GM12878 (cell line): ENCODE measurements around the gene CORO1A. TPM values are rescaled to one million over a fixed set of nuclear protein-coding genes. Genes with fewer than 3 reads are reported as not detected.
"Not testable (repeated sequence)": the region's sequence is repeated elsewhere in the genome, so short reads cannot be mapped to it uniquely, and the experiment has no call there.

Experiments
- ATAC-seq: fragments of 200-7000 bp; cut with Tn5 transposase; 3 replicates; pipeline ENCODE4 v1.9.1; 2020; ENCODE audit warnings: mild to moderate bottlenecking, moderate library complexity
- BruUV-seq: library from RNA; stranded (reverse); fragments of 400-500 nt; replicated peaks from 2 replicates; lab custom pipeline; 2021; lab: Mats Ljungman, UMichigan
- CTCF ChIA-PET: fragments of 300-600 bp; sonication (Branson Sonifier 250); formaldehyde crosslinking; extraction: SDS; loops from one replicate; lab custom pipeline; 2021; ENCODE audit warnings: inconsistent platforms; lab: Yijun Ruan, JAX
- POLR2A ChIA-PET: fragments of 350-600 bp; formaldehyde crosslinking; extraction: SDS; loops from one replicate; lab custom pipeline; 2021; ENCODE audit warnings: inconsistent platforms; lab: Charles Lee
- RAD21 ChIA-PET: fragments of 300-600 bp; sonication (Branson Sonifier 250); formaldehyde crosslinking; loops from one replicate; lab custom pipeline; 2023; ENCODE audit warnings: antibody characterized with exemption; ENCODE audit not compliant: unreplicated experiment; lab: Charles Lee
- SMC1A ChIA-PET: fragments of 300-600 bp; sonication (Branson Sonifier 250); formaldehyde crosslinking; loops from one replicate; lab custom pipeline; 2023; ENCODE audit not compliant: unreplicated experiment, uncharacterized antibody; lab: Charles Lee
- DNase-seq: peaks from one replicate; pipeline ENCODE4 v3.0.0-alpha.2; 2011; ENCODE audit warnings: low read depth, low spot score
- FAIRE-seq: peaks from 3 replicates; lab custom pipeline; 2011; peaks lifted over from hg19 to GRCh38; lab: Jason Lieb, UNC
- H2AFZ ChIP-seq: 2 replicates; pipeline ENCODE4 v1.6.0; 2011; ENCODE audit warnings: low read depth, low read length, control low read depth; ENCODE audit not compliant: control insufficient read depth
- H3K27ac ChIP-seq: 2 replicates; pipeline ENCODE4 v1.5.1; 2011; ENCODE audit warnings: control low read depth; ENCODE audit not compliant: control insufficient read depth, insufficient read depth
- H3K27me3 ChIP-seq, 2 experiments: replicated peaks in 1 of 2; 2 replicates each; pipeline versions ENCODE4 v1.6.0 to v1.6.1; 2011; ENCODE audit warnings: low read length in 1 of 2; ENCODE audit not compliant: control insufficient read depth in 2 of 2, insufficient read depth in 2 of 2
- H3K36me3 ChIP-seq, 2 experiments: 2 replicates each; pipeline ENCODE4 v1.5.1; 2011; ENCODE audit warnings: low read length in 1 of 2; ENCODE audit not compliant: control insufficient read depth in 2 of 2, insufficient read depth in 2 of 2
- H3K4me1 ChIP-seq: 2 replicates; pipeline ENCODE4 v1.6.1; 2011; ENCODE audit warnings: mild to moderate bottlenecking, low read length, moderate library complexity, mixed read lengths; ENCODE audit not compliant: control insufficient read depth, insufficient read depth
- H3K4me2 ChIP-seq: 2 replicates; pipeline ENCODE4 v1.6.0; 2011; ENCODE audit warnings: control low read depth; ENCODE audit not compliant: control insufficient read depth, insufficient read depth
- H3K4me3 ChIP-seq: fragments of 200-600 bp; sonication (generic); 2 replicates; pipeline ENCODE4 v1.5.1; 2016
- H3K79me2 ChIP-seq: 2 replicates; pipeline ENCODE4 v1.6.0; 2011; ENCODE audit warnings: low read length; ENCODE audit not compliant: control insufficient read depth, insufficient read depth
- H3K9ac ChIP-seq: 2 replicates; pipeline ENCODE4 v1.8.0; 2011; ENCODE audit warnings: low read length, control low read depth, mixed read lengths; ENCODE audit not compliant: control insufficient read depth, insufficient read depth
- H3K9me3 ChIP-seq: replicated peaks from 3 replicates; pipeline ENCODE4 v1.5.1; 2011; ENCODE audit warnings: mild to moderate bottlenecking, low read length; ENCODE audit not compliant: control insufficient read depth, insufficient read depth
- H4K20me1 ChIP-seq: 2 replicates; pipeline ENCODE4 v1.6.0; 2011; ENCODE audit not compliant: control insufficient read depth, insufficient read depth
- CBX3 ChIP-seq: fragments of 200-600 bp; sonication (generic); IDR thresholded peaks from 2 replicates; pipeline ENCODE4 v1.6.1; 2016; ENCODE audit warnings: low read depth, borderline replicate concordance
- CREB1 ChIP-seq: IDR thresholded peaks from 2 replicates; pipeline ENCODE4 v1.6.1; 2012; ENCODE audit warnings: low read depth, mild to moderate bottlenecking, inconsistent platforms
- EED ChIP-seq: sonication (generic); IDR thresholded peaks from 2 replicates; pipeline ENCODE4 v1.6.1; 2016; ENCODE audit warnings: antibody characterized with exemption, low read depth
- EGR1 ChIP-seq, 2 experiments: IDR thresholded peaks; 1 replicate in 1 of 2; 2 replicates in 1 of 2; pipeline ENCODE4 v1.6.1; 2011 to 2012; ENCODE audit warnings: low read depth in 2 of 2, low read length in 2 of 2, borderline replicate concordance in 1 of 2, mild to moderate bottlenecking in 1 of 2, moderate library complexity in 1 of 2
- FOS ChIP-seq: IDR thresholded peaks from 3 replicates; pipeline ENCODE4 v1.6.1; 2011; ENCODE audit warnings: borderline replicate concordance; ENCODE audit not compliant: insufficient read length; ENCODE audit errors: extremely low read depth
- HDAC2 ChIP-seq: fragments of 200-600 bp; sonication (generic); IDR thresholded peaks from 2 replicates; pipeline ENCODE4 v1.6.1; 2017
- LARP7 ChIP-seq: fragments of 450-650 bp; IDR thresholded peaks from 2 replicates; pipeline ENCODE4 v1.6.1; 2017; ENCODE audit warnings: mild to moderate bottlenecking
- PAX5 ChIP-seq: IDR thresholded peaks from 2 replicates; pipeline ENCODE4 v1.6.1; 2011; ENCODE audit warnings: low read depth, low read length, borderline replicate concordance
- POLR2A ChIP-seq: IDR thresholded peaks from 2 replicates; pipeline ENCODE4 v1.6.1; 2011; ENCODE audit warnings: low read depth, mild to moderate bottlenecking, low read length
- POLR2AphosphoS5 ChIP-seq: IDR thresholded peaks from 2 replicates; pipeline ENCODE4 v1.6.1; 2011; ENCODE audit warnings: mild to moderate bottlenecking, low read length, inconsistent platforms
- POU2F2 ChIP-seq: IDR thresholded peaks from 3 replicates; pipeline ENCODE4 v1.6.1; 2011; ENCODE audit warnings: low read depth, mild to moderate bottlenecking, low read length, borderline replicate concordance
- SREBF2 ChIP-seq: IDR thresholded peaks from 2 replicates; pipeline ENCODE4 v1.6.1; 2012; ENCODE audit warnings: mild to moderate bottlenecking, low read length
- TCF12 ChIP-seq: IDR thresholded peaks from 2 replicates; pipeline ENCODE4 v1.6.1; 2011; ENCODE audit warnings: low read depth, mild to moderate bottlenecking, low read length
- YBX1 ChIP-seq: fragments of 450-650 bp; IDR thresholded peaks from 2 replicates; pipeline ENCODE4 v1.6.1; 2016; ENCODE audit warnings: antibody characterized with exemption
- WGBS: methylation state at CpG from one replicate; pipeline ENCODE4 v1.1.6; 2016; ENCODE audit warnings: low lambda C conversion rate; ENCODE audit not compliant: insufficient replicate concordance, insufficient coverage; ENCODE audit errors: missing lambda C conversion rate; 5-methylcytosine and 5-hydroxymethylcytosine counted together
- in situ Hi-C: fragments of 300-500 bp; cut with MboI; formaldehyde crosslinking; loops from 9 replicates; pipeline ENCODE4 v1.14.3; 2018; ENCODE audit warnings: mixed read lengths
- intact Hi-C: fragments of 100-400 bp; cut with micrococcal nuclease; formaldehyde crosslinking; loops from one replicate; pipeline ENCODE4 v1.14.2; 2022; ENCODE audit not compliant: unreplicated experiment
- polyA plus RNA-seq, 11 experiments: library from polyadenylated mRNA; depleted of rRNA in 4 of 11; unstranded in 6 of 11; stranded (reverse) in 5 of 11; fragments of >200 nt; fragmentation: Nextera tagmentation in 4 of 11; fragmentation: Illumina TruSeq in 1 of 11; extraction: Ambion mirVana in 4 of 11; extraction: Trizol in 1 of 11; gene quantifications; 1 replicate in 1 of 11; 2 replicates in 10 of 11; pipeline versions ENCODE4 v1.2.1 to v1.2.3, GENCODE V29; 2011 to 2016; ENCODE audit warnings: inconsistent platforms in 2 of 11, missing spikeins in 2 of 11, low read depth in 1 of 11
- total RNA-seq, 4 experiments: library from RNA; depleted of rRNA in 3 of 4; stranded (reverse); fragments of >200 nt in 3 of 4; fragmentation: Illumina TruSeq in 1 of 4; extraction: Trizol in 1 of 4; gene quantifications; 2 replicates each; pipeline versions ENCODE4 v1.2.1 to v1.2.3, GENCODE V29; 2013 to 2021

CORO1A gene
- total and polyA plus RNA-seq, 10 of the 15 experiments (the other 5 are each of a cell fraction or from before 2014, with no cell fraction given) = 16.3 to 1,464 (median 714) TPM

DNA sequence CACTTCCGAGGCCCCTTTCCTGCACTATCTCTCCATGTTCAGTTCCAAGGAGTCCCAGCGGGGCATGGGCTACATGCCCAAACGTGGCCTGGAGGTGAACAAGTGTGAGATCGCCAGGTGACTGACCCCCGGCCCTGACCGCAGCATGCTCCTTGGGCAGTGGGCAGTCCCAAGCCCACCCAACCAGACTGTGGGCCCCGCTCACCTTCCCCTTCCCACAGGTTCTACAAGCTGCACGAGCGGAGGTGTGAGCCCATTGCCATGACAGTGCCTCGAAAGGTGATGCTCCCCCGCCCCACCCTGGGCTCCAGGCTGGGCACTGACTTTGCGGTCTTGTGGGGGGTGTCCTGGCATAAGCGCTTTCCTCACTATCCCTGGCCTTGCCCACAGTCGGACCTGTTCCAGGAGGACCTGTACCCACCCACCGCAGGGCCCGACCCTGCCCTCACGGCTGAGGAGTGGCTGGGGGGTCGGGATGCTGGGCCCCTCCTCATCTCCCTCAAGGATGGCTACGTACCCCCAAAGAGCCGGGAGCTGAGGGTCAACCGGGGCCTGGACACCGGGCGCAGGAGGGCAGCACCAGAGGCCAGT lies 4.7 kb downstream of the CORO1A start:
- intact Hi-C loops = no loop called here
- in situ Hi-C loops = loop anchor here (10.0 kb wide), 2 partner anchors 447 to 507 kb away; partner anchors contain the start of gene SRCAP
- Histone ChIP-seq H2AFZ (no peak overlapping the region), H3K27me3 (no peaks in the 10 kb centered on the region), H3K4me1 (peaks cover 23% of the 10 kb centered on the region), H3K27ac (peak overlapping the region; percentile 6; the same call in 1 of the 2 replicates), H4K20me1 (no peaks in the 10 kb centered on the region), H3K79me2 (peaks cover 52% of the 10 kb centered on the region), H3K4me3 (peak overlapping the region; percentile 96; the same call in 1 of the 2 replicates)
- TSS peak; percentile 52 for BruUV-seq
- POLR2A ChIA-PET = no interaction called here
- no peak for ATAC-seq
- SMC1A ChIA-PET = no interaction called here
- TF ChIP-seq POLR2AphosphoS5 = peak; percentile 3; the same call in 1 of the 2 replicates
- no peak for TF ChIP-seq PAX5
- no peak for TF ChIP-seq EGR1 (IDR thresholded peaks at IDR 0.05; ENCODE audit: borderline replicate concordance in 1 of 2, low read depth in 2 of 2, low read length in 2 of 2)
- no peak for TF ChIP-seq HDAC2
- TF ChIP-seq POLR2A = peak; percentile 62
- TF ChIP-seq EED = no peak
- no peak for TF ChIP-seq TCF12
- TF ChIP-seq POU2F2 = 0 out of 3 replicates have a peak, but pooled peaks have one; percentile 31
- TF ChIP-seq YBX1 = no peak
- TF ChIP-seq LARP7 = peak; percentile 16; the same call in 1 of the 2 replicates
- no peak for TF ChIP-seq CBX3
- TF ChIP-seq SREBF2 = no peak
- no peak for TF ChIP-seq CREB1
- no peak for TF ChIP-seq FOS
- TF ChIP-seq, all 136 proteins: peak for 4
- CTCF ChIA-PET = interaction anchor here (1.2 to 1.3 kb wide), 2 partner anchors 96 to 222 kb away, joined by 3 to 4 read pairs; partner anchors contain the start of gene TBX6
- no peak for FAIRE-seq
- RAD21 ChIA-PET = no interaction called here
- no peaks in the 10 kb centered on the region for H3K9me3 ChIP-seq
- WGBS = 76% methylated on average over 23 of the region's 23 CpGs
- no peak for DNase-seq
- peak overlapping the region; percentile 100 for H3K4me2 ChIP-seq
- peaks cover 17 to 29% of the 10 kb centered on the region in 2 experiments for H3K36me3 ChIP-seq
- H3K9ac ChIP-seq = no peak overlapping the region

DNA sequence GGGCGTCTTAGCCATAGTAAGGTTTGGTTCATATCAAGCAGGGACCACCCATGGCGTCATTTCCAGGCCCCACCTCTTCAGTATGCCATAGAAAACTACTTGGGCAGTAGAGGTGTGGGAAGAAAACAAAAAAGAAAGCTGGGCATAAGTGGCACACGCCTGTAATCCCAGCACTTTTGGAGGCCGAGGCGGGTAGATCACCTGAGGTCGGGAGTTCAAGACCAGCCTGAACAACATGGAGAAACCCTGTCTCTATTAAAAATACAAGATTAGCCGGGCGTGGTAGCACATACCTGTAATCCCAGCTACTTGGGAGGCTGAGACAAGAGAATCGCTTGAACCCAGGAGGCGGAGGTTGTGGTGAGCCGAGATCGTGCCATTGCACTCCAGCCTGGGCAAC lies 7.8 kb downstream of the CORO1A start:
- RAD21 ChIA-PET, H3K9ac ChIP-seq, in situ Hi-C loops: not testable (repeated sequence)

More for the DNA sequence above, 7.8 kb downstream of the CORO1A start:
- H2AFZ ChIP-seq, ATAC-seq, POLR2A ChIA-PET, H4K20me1 ChIP-seq, H3K27ac ChIP-seq, CTCF ChIA-PET, H3K27me3 ChIP-seq, H3K4me2 ChIP-seq, intact Hi-C loops, SMC1A ChIA-PET, BruUV-seq, H3K4me3 ChIP-seq, H3K9me3 ChIP-seq, FAIRE-seq, DNase-seq: not testable (repeated sequence)
- H3K4me1 ChIP-seq = peaks cover 17% of the 10 kb centered on the region
- 87% methylated on average over 6 of the region's 12 CpGs for WGBS
- H3K79me2 ChIP-seq = peaks cover 22% of the 10 kb centered on the region
- peaks cover 17 to 22% of the 10 kb centered on the region in 2 experiments for H3K36me3 ChIP-seq
